Fibroblast of villous mesenchyme (primary cell): ENCODE data around the gene HERC3. TPM values are rescaled to one million over a fixed set of nuclear protein-coding genes. Genes with fewer than 3 reads are reported as not detected.

Experiments
- DNase-seq: peaks from one replicate; pipeline ENCODE4 v3.0.0-alpha.2; 2010; ENCODE audit warnings: low read depth
- H3K4me3 ChIP-seq: 2 replicates; pipeline ENCODE4 v1.5.1; 2011; ENCODE audit warnings: low read depth, mild to moderate bottlenecking, low read length
- small RNA-seq: library from RNA; depleted of rRNA; stranded (forward); fragments of <200 nt; gene quantifications from one replicate; pipeline ENCODE3, GENCODE V24; 2012
- total RNA-seq: library from RNA; depleted of rRNA; stranded (reverse); fragments of >200 nt; gene quantifications from 2 replicates; pipeline ENCODE4 v1.2.3, GENCODE V29; 2012
- TF ChIP-seq, protein P1 (sequence below): IDR thresholded peaks from 2 replicates; pipeline ENCODE4 v1.5.1; 2012; ENCODE audit warnings: low read depth, mild to moderate bottlenecking, low read length; ENCODE audit not compliant: insufficient read depth

Gene HERC3
- total RNA-seq, 1 donor, result 28.5 TPM

DNA sequence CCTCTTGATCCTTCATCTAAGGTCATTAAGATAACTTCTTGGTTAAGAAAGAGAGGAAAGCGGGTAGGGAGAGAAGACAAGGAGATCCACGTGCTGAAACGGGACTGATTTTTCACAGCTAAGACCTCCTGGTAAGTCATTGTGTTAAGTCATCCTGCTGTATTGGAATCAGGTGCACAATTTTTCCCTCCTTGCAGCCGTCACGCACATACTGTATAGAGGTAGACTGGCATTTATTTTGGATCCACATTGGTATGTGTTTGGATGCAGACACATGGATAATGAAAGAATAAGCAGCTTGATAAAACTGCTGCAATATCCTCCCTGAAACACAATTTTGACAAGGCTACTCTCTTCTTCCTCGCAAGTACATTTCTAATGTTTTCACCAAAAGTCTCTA lies 165.5 kb downstream of the HERC3 start:
- no peak for DNase-seq
- TF ChIP-seq, protein P1, sequence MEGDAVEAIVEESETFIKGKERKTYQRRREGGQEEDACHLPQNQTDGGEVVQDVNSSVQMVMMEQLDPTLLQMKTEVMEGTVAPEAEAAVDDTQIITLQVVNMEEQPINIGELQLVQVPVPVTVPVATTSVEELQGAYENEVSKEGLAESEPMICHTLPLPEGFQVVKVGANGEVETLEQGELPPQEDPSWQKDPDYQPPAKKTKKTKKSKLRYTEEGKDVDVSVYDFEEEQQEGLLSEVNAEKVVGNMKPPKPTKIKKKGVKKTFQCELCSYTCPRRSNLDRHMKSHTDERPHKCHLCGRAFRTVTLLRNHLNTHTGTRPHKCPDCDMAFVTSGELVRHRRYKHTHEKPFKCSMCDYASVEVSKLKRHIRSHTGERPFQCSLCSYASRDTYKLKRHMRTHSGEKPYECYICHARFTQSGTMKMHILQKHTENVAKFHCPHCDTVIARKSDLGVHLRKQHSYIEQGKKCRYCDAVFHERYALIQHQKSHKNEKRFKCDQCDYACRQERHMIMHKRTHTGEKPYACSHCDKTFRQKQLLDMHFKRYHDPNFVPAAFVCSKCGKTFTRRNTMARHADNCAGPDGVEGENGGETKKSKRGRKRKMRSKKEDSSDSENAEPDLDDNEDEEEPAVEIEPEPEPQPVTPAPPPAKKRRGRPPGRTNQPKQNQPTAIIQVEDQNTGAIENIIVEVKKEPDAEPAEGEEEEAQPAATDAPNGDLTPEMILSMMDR, result no peak
- no peak overlapping the region for H3K4me3 ChIP-seq

Small RNA genes lying within 50 kb of the gene (small RNA-seq; reads per million reads assigned to genes)
- gene RF02115, result not detected
- gene RNU6-33P, result 1.4 reads per million, percentile 32 among the genes with 10 or more reads in this experiment

Other genes with a start within 250 kb of the HERC3 start
- gene HERC6, start 213.6 kb upstream of the HERC3 start, total RNA-seq, result 8.7 and 12.5 TPM in 2 replicates
- 0.64 and 0.86 TPM in 2 replicates for gene HERC5, start 135.4 kb upstream of the HERC3 start, total RNA-seq
- 91.1 and 91.8 TPM in 2 replicates for gene PYURF, start 68.7 kb upstream of the HERC3 start, total RNA-seq
- gene NAP1L5, start 105.3 kb downstream of the HERC3 start, total RNA-seq, result 5.5 and 10.4 TPM in 2 replicates